A673 (cell line): ENCODE data around the gene HBQ1. TPM values are rescaled to one million over a fixed set of nuclear protein-coding genes. Genes with fewer than 3 reads are reported as not detected.
"Not testable (repeated sequence)": the region's sequence is repeated elsewhere in the genome, so short reads cannot be mapped to it uniquely, and the experiment has no call there.

Experiments
- BruUV-seq: library from RNA; stranded (reverse); fragments of 400-500 nt; replicated peaks from 2 replicates; lab custom pipeline; 2021; lab: Mats Ljungman, UMichigan
- CTCF ChIA-PET: fragments of 300-600 bp; sonication (Branson Sonifier 250); formaldehyde crosslinking; loops from one replicate; lab custom pipeline; 2022; ENCODE audit warnings: antibody characterized with exemption; lab: Charles Lee
- POLR2A ChIA-PET: fragments of 300-600 bp; sonication (Branson Sonifier 250); formaldehyde crosslinking; loops from one replicate; lab custom pipeline; 2022; ENCODE audit warnings: antibody characterized with exemption; ENCODE audit not compliant: low non-redundant PET; lab: Charles Lee
- DNase-seq: peaks from one replicate; pipeline ENCODE4 v3.0.0-alpha.2; 2015; ENCODE audit warnings: low spot score
- H3K27ac ChIP-seq: fragments of 200-600 bp; sonication (generic); 2 replicates; pipeline ENCODE4 v1.5.1; 2016; ENCODE audit warnings: mixed run types, low read depth, mild to moderate bottlenecking, mixed read lengths, antibody characterized with exemption, low read length; ENCODE audit not compliant: poor library complexity, severe bottlenecking
- H3K27me3 ChIP-seq: fragments of 200-600 bp; sonication (generic); replicated peaks from 2 replicates; pipeline ENCODE4 v1.6.1; 2017; ENCODE audit warnings: mixed run types, low read depth, mild to moderate bottlenecking, mixed read lengths, antibody characterized with exemption, low read length; ENCODE audit not compliant: insufficient read depth, poor library complexity
- H3K36me3 ChIP-seq: fragments of 200-600 bp; sonication (generic); 2 replicates; pipeline ENCODE4 v1.6.1; 2016; ENCODE audit warnings: mixed run types, mild to moderate bottlenecking, mixed read lengths, antibody characterized with exemption, low read length; ENCODE audit not compliant: insufficient read depth, poor library complexity, severe bottlenecking
- H3K4me1 ChIP-seq: fragments of 200-600 bp; sonication (generic); 2 replicates; pipeline ENCODE4 v1.6.1; 2017; ENCODE audit warnings: mixed run types, mild to moderate bottlenecking, mixed read lengths, antibody characterized with exemption, low read length; ENCODE audit not compliant: insufficient read depth, poor library complexity, severe bottlenecking
- H3K4me3 ChIP-seq: fragments of 200-600 bp; sonication (generic); 2 replicates; pipeline ENCODE4 v1.5.1; 2016; ENCODE audit warnings: low read depth, mixed run types, mild to moderate bottlenecking, mixed read lengths, low read length; ENCODE audit not compliant: poor library complexity, severe bottlenecking
- H3K9me3 ChIP-seq: fragments of 200-600 bp; sonication (generic); 2 replicates; pipeline ENCODE4 v1.6.1; 2016; ENCODE audit warnings: mixed run types, low read depth, mild to moderate bottlenecking, mixed read lengths, antibody characterized with exemption, low read length; ENCODE audit not compliant: poor library complexity, severe bottlenecking
- CTCF ChIP-seq: fragments of 300-800, 200-600 bp; sonication (generic); conservative IDR thresholded peaks from 2 replicates; pipeline ENCODE4 v1.5.1; 2017; ENCODE audit warnings: low read depth, mild to moderate bottlenecking, antibody characterized with exemption, low read length, moderate library complexity, mixed read lengths
- EZH2 ChIP-seq: fragments of 200-600 bp; sonication (generic); IDR thresholded peaks from 2 replicates; pipeline ENCODE4 v1.6.1; 2017; ENCODE audit warnings: borderline replicate concordance, low read depth, mild to moderate bottlenecking, mixed read lengths, antibody characterized with exemption, low read length; ENCODE audit not compliant: poor library complexity, severe bottlenecking
- intact Hi-C: fragments of 100-400 bp; cut with micrococcal nuclease; formaldehyde crosslinking; loops from one replicate; pipeline ENCODE4 v1.10.0; 2022; ENCODE audit not compliant: unreplicated experiment
- total RNA-seq: library from RNA; stranded (reverse); gene quantifications from 2 replicates; pipeline ENCODE4 v1.2.3, GENCODE V29; 2021

The HBQ1 gene
- total RNA-seq, 1 experiment from 2014 or later = 1.2 TPM

GRCh38 chr16:200388-200787 lies 20.1 kb downstream of the HBQ1 start:
- BruUV-seq = no TSS peak
- Histone ChIP-seq H3K4me3 (no peak overlapping the region), H3K27ac (no peak overlapping the region), H3K27me3 (no peaks in the 10 kb centered on the region), H3K36me3 (peaks cover 83% of the 10 kb centered on the region), H3K9me3 (no peaks in the 10 kb centered on the region), H3K4me1 (peaks cover 4% of the 10 kb centered on the region)
- ChIA-PET POLR2A (interaction anchor here (0.7 kb wide), 1 partner anchor 23 kb away, joined by 15 read pairs; no protein-coding TSS in a partner anchor), CTCF (interaction anchor here (0.7 kb wide), 1 partner anchor 327 kb away, joined by 4 read pairs; no protein-coding TSS in a partner anchor)
- intact Hi-C loops = no loop called here
- no peak for TF ChIP-seq EZH2
- no peak for TF ChIP-seq CTCF
- peak; percentile 30 for DNase-seq

- H3K9me3 ChIP-seq = no peaks in the 10 kb centered on the region
- TF ChIP-seq CTCF (no peak), EZH2 (no peak)
- peaks cover 82% of the 10 kb centered on the region for H3K36me3 ChIP-seq
- H3K27ac ChIP-seq = no peak overlapping the region
- no TSS peak for BruUV-seq
- no peak overlapping the region for H3K4me3 ChIP-seq
- peaks cover 14% of the 10 kb centered on the region for H3K4me1 ChIP-seq
- ChIA-PET CTCF (interaction anchor here (1.0 kb wide), 1 partner anchor 14 kb away, joined by 3 read pairs; no protein-coding TSS in a partner anchor), POLR2A (no interaction called here)
- intact Hi-C loops = no loop called here
- no peaks in the 10 kb centered on the region for H3K27me3 ChIP-seq
- no peak for DNase-seq
Measured at GRCh38 chr16:203246-203645, 23.0 kb downstream of the HBQ1 start.

GRCh38 chr16:204046-204445 lies 23.8 kb downstream of the HBQ1 start:
- POLR2A ChIA-PET, H3K4me3 ChIP-seq, BruUV-seq, H3K27ac ChIP-seq, DNase-seq, H3K9me3 ChIP-seq, H3K27me3 ChIP-seq, intact Hi-C loops: not testable (repeated sequence)
- CTCF ChIA-PET = interaction anchor here (0.6 to 1.0 kb wide), 2 partner anchors 15 to 23 kb away, joined by 3 read pairs; no protein-coding TSS in a partner anchor
- Histone ChIP-seq H3K4me1 (peaks cover 14% of the 10 kb centered on the region), H3K36me3 (peaks cover 82% of the 10 kb centered on the region)

GRCh38 chr16:209359-209758 lies 29.1 kb downstream of the HBQ1 start:
- CTCF ChIA-PET, POLR2A ChIA-PET, DNase-seq, H3K27ac ChIP-seq, BruUV-seq, H3K27me3 ChIP-seq, intact Hi-C loops, H3K4me3 ChIP-seq, H3K9me3 ChIP-seq: not testable (repeated sequence)
- Histone ChIP-seq H3K4me1 (peaks cover 14% of the 10 kb centered on the region), H3K36me3 (peaks cover 85% of the 10 kb centered on the region)

- H3K27me3 ChIP-seq, CTCF ChIA-PET, H3K4me1 ChIP-seq, H3K9me3 ChIP-seq, H3K4me3 ChIP-seq, H3K27ac ChIP-seq, intact Hi-C loops, BruUV-seq, DNase-seq, POLR2A ChIA-PET: not testable (repeated sequence)
- peaks cover 83% of the 10 kb centered on the region for H3K36me3 ChIP-seq
Measured at GRCh38 chr16:211631-212180, 31.4 kb downstream of the HBQ1 start.
